DOHH2 (cell line): ENCODE data around the gene FAM24A.

ENCODE experiments used
- H3F3A ChIP-seq: fragments of 200-600 bp; sonication (generic), shearing (Covaris generic); 2 replicates; pipeline ENCODE4 v1.6.0; 2016; ENCODE audit warnings: antibody characterized with exemption, mild to moderate bottlenecking; ENCODE audit not compliant: control insufficient read depth, insufficient read depth
- H3K27ac ChIP-seq: fragments of 200-600 bp; sonication (generic); 2 replicates; pipeline ENCODE4 v1.5.1; 2014; ENCODE audit warnings: low read depth, mild to moderate bottlenecking, low read length, moderate library complexity
- H3K27me3 ChIP-seq: fragments of 200-600 bp; sonication (generic); 2 replicates; pipeline ENCODE4 v1.6.1; 2014; ENCODE audit warnings: mild to moderate bottlenecking, low read length, mixed read lengths; ENCODE audit not compliant: control insufficient read depth
- H3K36me3 ChIP-seq: fragments of 200-600 bp; sonication (generic); 2 replicates; pipeline ENCODE4 v1.6.1; 2014; ENCODE audit warnings: mild to moderate bottlenecking, low read length, moderate library complexity, mixed read lengths; ENCODE audit not compliant: control insufficient read depth
- H3K4me1 ChIP-seq: fragments of 200-600 bp; sonication (generic); 2 replicates; pipeline ENCODE4 v1.6.1; 2014; ENCODE audit warnings: mild to moderate bottlenecking, low read length, mixed read lengths; ENCODE audit not compliant: control insufficient read depth
- H3K4me2 ChIP-seq: fragments of 200-600 bp; sonication (generic); 2 replicates; pipeline ENCODE4 v1.6.0; 2014; ENCODE audit warnings: mild to moderate bottlenecking, low read length, moderate library complexity
- H3K4me3 ChIP-seq: fragments of 200-600 bp; sonication (generic); 2 replicates; pipeline ENCODE4 v1.5.1; 2014; ENCODE audit warnings: mild to moderate bottlenecking, low read length, mixed read lengths
- H3K79me2 ChIP-seq: fragments of 200-600 bp; sonication (generic); 2 replicates; pipeline ENCODE4 v1.6.1; 2014; ENCODE audit warnings: mild to moderate bottlenecking, low read length, mixed read lengths; ENCODE audit not compliant: control insufficient read depth
- H3K9me2 ChIP-seq: fragments of 200-600 bp; sonication (generic); replicated peaks from 2 replicates; pipeline ENCODE4 v1.6.1; 2014; ENCODE audit warnings: mild to moderate bottlenecking, low read length, mixed read lengths; ENCODE audit not compliant: control insufficient read depth
- H3K9me3 ChIP-seq: fragments of 200-600 bp; sonication (generic); 2 replicates; pipeline ENCODE4 v1.6.1; 2014; ENCODE audit warnings: antibody characterized with exemption, low read length, mixed read lengths; ENCODE audit not compliant: control insufficient read depth, insufficient read depth
- H4K20me1 ChIP-seq: fragments of 200-600 bp; sonication (generic); 2 replicates; pipeline ENCODE4 v1.6.0; 2014; ENCODE audit warnings: low read depth, mild to moderate bottlenecking, antibody characterized with exemption, low read length, moderate library complexity; ENCODE audit not compliant: control insufficient read depth, insufficient read depth
- CTCF ChIP-seq: fragments of 200-600 bp; sonication (generic); IDR thresholded peaks from one replicate; pipeline ENCODE4 v1.5.1; 2014; ENCODE audit warnings: antibody characterized with exemption, mild to moderate bottlenecking, low read depth, low read length; ENCODE audit not compliant: poor library complexity, severe bottlenecking
- EZH2phosphoT487 ChIP-seq: fragments of 200-600 bp; sonication (generic); IDR thresholded peaks from 2 replicates; pipeline ENCODE4 v1.6.1; 2017; ENCODE audit warnings: borderline replicate concordance, mild to moderate bottlenecking, antibody characterized with exemption, low read length, moderate library complexity, mixed read lengths

Gene FAM24A

GRCh38 chr10:122953902-122954730 is 43.7 kb downstream of the FAM24A start, which contains the start of gene C10orf88:
TSS of gene C10orf88 (minus strand) at chr10:122954227. CDS start at chr10:122954178, 49 bp downstream.
- no peaks in the 10 kb centered on the region for H3F3A ChIP-seq
- peaks cover 7% of the 10 kb centered on the region; the same call in 1 of the 2 replicates for H3K27me3 ChIP-seq
- peak within 1 kb of the TSS; percentile 94 for H3K4me2 ChIP-seq
- H3K79me2 ChIP-seq: peaks cover 17% of the 10 kb centered on the region
- H3K36me3 ChIP-seq: peaks cover 10% of the 10 kb centered on the region
- H3K4me1 ChIP-seq: peaks cover 22% of the 10 kb centered on the region
- no peaks in the 10 kb centered on the region for H4K20me1 ChIP-seq
- H3K9me2 ChIP-seq: no peaks in the 10 kb centered on the region
- H3K27ac ChIP-seq: peak within 1 kb of the TSS; percentile 50
- peaks cover 6% of the 10 kb centered on the region for H3K9me3 ChIP-seq
- TF ChIP-seq CTCF (no peak), EZH2phosphoT487 (no peak)
- peak within 1 kb of the TSS; percentile 97 for H3K4me3 ChIP-seq

- Histone ChIP-seq H3K79me2 (peaks cover 17% of the 10 kb centered on the region), H3K4me3 (peak overlapping the region; percentile 97), H3K9me3 (peaks cover 6% of the 10 kb centered on the region), H3K36me3 (peaks cover 5% of the 10 kb centered on the region), H4K20me1 (no peaks in the 10 kb centered on the region), H3K4me1 (peaks cover 22% of the 10 kb centered on the region), H3K27me3 (peaks cover 7% of the 10 kb centered on the region; the same call in 1 of the 2 replicates), H3K4me2 (peak overlapping the region; percentile 94), H3K9me2 (no peaks in the 10 kb centered on the region), H3F3A (no peaks in the 10 kb centered on the region), H3K27ac (no peak overlapping the region)
- TF ChIP-seq EZH2phosphoT487 (no peak), CTCF (no peak)
Measured at GRCh38 chr10:122954731-122955050, 44.3 kb downstream of the FAM24A start.

- Histone ChIP-seq H3K4me1 (peaks cover 22% of the 10 kb centered on the region), H3K27me3 (peaks cover 7% of the 10 kb centered on the region; the same call in 1 of the 2 replicates), H3K9me2 (no peaks in the 10 kb centered on the region), H3K4me3 (no peak overlapping the region), H4K20me1 (no peaks in the 10 kb centered on the region), H3K9me3 (peaks cover 6% of the 10 kb centered on the region), H3K36me3 (no peaks in the 10 kb centered on the region; the same call in 1 of the 2 replicates), H3K79me2 (peaks cover 17% of the 10 kb centered on the region), H3F3A (no peaks in the 10 kb centered on the region), H3K4me2 (no peak overlapping the region), H3K27ac (no peak overlapping the region)
- TF ChIP-seq CTCF: no peak
- no peak for TF ChIP-seq EZH2phosphoT487
Measured at GRCh38 chr10:122955892-122956291, 45.5 kb downstream of the FAM24A start.
